K562 (cell line): ENCODE measurements around the gene RTL10. TPM values are rescaled to one million over a fixed set of nuclear protein-coding genes. Genes with fewer than 3 reads are reported as not detected.

Source experiments
- ATAC-seq: fragments of 200-7000 bp; cut with Tn5 transposase; 3 replicates; pipeline ENCODE4 v1.9.1; 2020; ENCODE audit warnings: moderate library complexity
- BruUV-seq: library from RNA; stranded (reverse); fragments of 400-500 nt; replicated peaks from 2 replicates; lab custom pipeline; 2021; lab: Mats Ljungman, UMichigan
- CTCF ChIA-PET: fragments of 300-600 bp; formaldehyde crosslinking; extraction: SDS; loops from one replicate; lab custom pipeline; 2021; ENCODE audit warnings: low intra/inter-chr PET ratio; lab: Yijun Ruan, JAX
- POLR2A ChIA-PET: fragments of 300-600, 350-650 bp; sonication (Branson Sonifier 250); formaldehyde crosslinking; extraction: SDS; loops from one replicate; lab custom pipeline; 2021; ENCODE audit warnings: antibody characterized with exemption, inconsistent platforms; lab: Yijun Ruan, JAX
- DNase-seq, 4 experiments: peaks; one replicate each; pipeline versions ENCODE4 v3.0.0 to v3.0.0-alpha.2; 2011 to 2018; ENCODE audit warnings: low spot score in 3 of 4, mixed read lengths in 3 of 4; ENCODE audit errors: extremely low read depth in 1 of 4
- FAIRE-seq: peaks from 2 replicates; lab custom pipeline; 2011; peaks lifted over from hg19 to GRCh38; lab: Jason Lieb, UNC
- H2AFZ ChIP-seq: 2 replicates; pipeline ENCODE4 v1.6.0; 2011; ENCODE audit warnings: low read depth, low read length, control low read depth, inconsistent platforms
- H3K27ac ChIP-seq: fragments of 200-600 bp; 3 replicates; pipeline ENCODE4 v1.8.0; 2011; ENCODE audit warnings: low read depth, mild to moderate bottlenecking, control low read depth, inconsistent platforms, low read length, moderate library complexity, mixed read lengths; ENCODE audit errors: extremely low read depth
- H3K27me3 ChIP-seq, 2 experiments: fragments of 300-600 bp in 1 of 2; 2 replicates in 1 of 2; 3 replicates in 1 of 2; pipeline versions ENCODE4 v1.6.0 to v1.8.0; 2011; ENCODE audit warnings: inconsistent platforms in 2 of 2, low read length in 2 of 2, mild to moderate bottlenecking in 1 of 2, mixed read lengths in 1 of 2, moderate library complexity in 1 of 2; ENCODE audit not compliant: control insufficient read depth in 2 of 2, insufficient read depth in 2 of 2
- H3K36me3 ChIP-seq: fragments of 300-600 bp; 3 replicates; pipeline ENCODE4 v1.8.0; 2011; ENCODE audit warnings: mild to moderate bottlenecking, low read length, inconsistent platforms; ENCODE audit not compliant: control insufficient read depth, insufficient read depth
- H3K4me1 ChIP-seq, 2 experiments: fragments of 200-600 bp in 1 of 2; replicated peaks in 1 of 2; 2 replicates in 1 of 2; 3 replicates in 1 of 2; pipeline versions ENCODE4 v1.5.1 to v1.8.0; 2011; ENCODE audit warnings: inconsistent platforms in 2 of 2, low read length in 2 of 2, mild to moderate bottlenecking in 1 of 2, mixed read lengths in 1 of 2, moderate library complexity in 1 of 2; ENCODE audit not compliant: control insufficient read depth in 2 of 2, insufficient read depth in 2 of 2
- H3K4me2 ChIP-seq: 2 replicates; pipeline ENCODE4 v1.6.1; 2011; ENCODE audit warnings: low read length, control low read depth, inconsistent platforms, mixed read lengths; ENCODE audit not compliant: insufficient read depth
- H3K4me3 ChIP-seq: fragments of 200-600 bp; sonication (generic), shearing (Covaris generic); 2 replicates; pipeline ENCODE4 v1.5.1; 2016; ENCODE audit warnings: control low read depth, inconsistent platforms
- H3K79me2 ChIP-seq: fragments of 200-600 bp; 3 replicates; pipeline ENCODE4 v1.8.0; 2011; ENCODE audit warnings: low read length, inconsistent platforms; ENCODE audit not compliant: control insufficient read depth, insufficient read depth
- H3K9ac ChIP-seq, 2 experiments: 2 replicates each; pipeline versions ENCODE4 v1.6.0 to v1.6.1; 2011; ENCODE audit warnings: low read depth in 2 of 2, low read length in 2 of 2, control low read depth in 1 of 2, inconsistent platforms in 1 of 2, mild to moderate bottlenecking in 1 of 2, mixed read lengths in 1 of 2; ENCODE audit not compliant: insufficient read depth in 1 of 2
- H3K9me1 ChIP-seq: one replicate; pipeline ENCODE4 v1.6.0; 2011; ENCODE audit warnings: inconsistent platforms, mild to moderate bottlenecking, low read length, moderate library complexity; ENCODE audit not compliant: control insufficient read depth, insufficient read depth
- H3K9me3 ChIP-seq: replicated peaks from 2 replicates; pipeline ENCODE4 v1.5.1; 2011; ENCODE audit warnings: low read depth, low read length, inconsistent platforms; ENCODE audit not compliant: control insufficient read depth, insufficient read depth
- H4K20me1 ChIP-seq: replicated peaks from 2 replicates; pipeline ENCODE4 v1.6.1; 2011; ENCODE audit warnings: low read length, inconsistent platforms, mixed read lengths; ENCODE audit not compliant: control insufficient read depth, insufficient read depth
- ATF4 ChIP-seq: fragments of 450-650 bp; formaldehyde crosslinking; IDR thresholded peaks from 2 replicates; pipeline ENCODE4 v1.4.0; 2022; ENCODE audit warnings: mild to moderate bottlenecking, moderate library complexity
- CREB1 ChIP-seq, 2 experiments: sonication (generic) in 1 of 2; formaldehyde crosslinking in 1 of 2; IDR thresholded peaks; 2 replicates each; pipeline versions ENCODE4 v1.6.1 to v1.8.0; 2012 to 2022; ENCODE audit warnings: inconsistent platforms in 1 of 2, mild to moderate bottlenecking in 1 of 2, missing genetic modification reagents in 1 of 2, moderate library complexity in 1 of 2
- HDGF ChIP-seq: fragments of 450-650 bp; IDR thresholded peaks from 2 replicates; pipeline ENCODE4 v1.6.1; 2016
- HNRNPLL ChIP-seq: fragments of 200-400 bp; formaldehyde crosslinking; IDR thresholded peaks from 2 replicates; pipeline ENCODE4 v1.6.1; 2017; ENCODE audit warnings: low read length, low read depth, mild to moderate bottlenecking; ENCODE audit not compliant: poor library complexity, severe bottlenecking
- KAT7 ChIP-seq: sonication (generic); formaldehyde crosslinking; IDR thresholded peaks from 2 replicates; pipeline ENCODE4 v1.8.0; 2022; ENCODE audit warnings: missing genetic modification reagents, mild to moderate bottlenecking, borderline replicate concordance
- MAFK ChIP-seq: IDR thresholded peaks from 2 replicates; pipeline ENCODE4 v1.6.1; 2011; ENCODE audit warnings: low read length, improper control_type of control experiment
- NR2F6 ChIP-seq: fragments of 450-650 bp; formaldehyde crosslinking; IDR thresholded peaks from 2 replicates; pipeline ENCODE4 v1.4.0; 2020; ENCODE audit warnings: mild to moderate bottlenecking
- PTTG1 ChIP-seq: fragments of 450-650 bp; IDR thresholded peaks from 2 replicates; pipeline ENCODE4 v1.6.1; 2016; ENCODE audit warnings: low read depth, mild to moderate bottlenecking, missing genetic modification characterization, missing compliant biosample characterization
- SRF ChIP-seq, 2 experiments: fragments of 250-450, 450-650 bp in 1 of 2; sonication (Bioruptor Pico) in 1 of 2; sonication (generic) in 1 of 2; formaldehyde crosslinking; IDR thresholded peaks; 2 replicates each; pipeline versions ENCODE4 v1.5.0 to v1.5.1; 2020 to 2022; ENCODE audit warnings: mild to moderate bottlenecking in 1 of 2, missing genetic modification reagents in 1 of 2
- XRCC4 ChIP-seq: IDR thresholded peaks from one replicate; pipeline ENCODE4 v1.6.1; 2011; ENCODE audit not compliant: insufficient read depth, insufficient read length; ENCODE audit errors: extremely low read depth
- ZKSCAN1 ChIP-seq: fragments of 150-350 bp; IDR thresholded peaks from 2 replicates; pipeline ENCODE4 v1.6.1; 2016; ENCODE audit warnings: low read depth, low read length
- ZNF23 ChIP-seq: fragments of 250-450 bp; sonication (Bioruptor Pico); IDR thresholded peaks from 2 replicates; pipeline ENCODE4 v1.4.0; 2020; ENCODE audit warnings: mild to moderate bottlenecking
- ZNF263 ChIP-seq: sonication (generic); formaldehyde crosslinking; IDR thresholded peaks from 2 replicates; pipeline ENCODE4 v1.8.0; 2022; ENCODE audit warnings: mild to moderate bottlenecking, missing genetic modification reagents, borderline replicate concordance
- ZNF3 ChIP-seq: fragments of 250-450 bp; sonication (Bioruptor Pico); IDR thresholded peaks from 2 replicates; pipeline ENCODE4 v1.5.0; 2021; ENCODE audit warnings: mild to moderate bottlenecking, moderate library complexity
- ZNF444 ChIP-seq: fragments of 250-450 bp; sonication (Bioruptor Pico); IDR thresholded peaks from 2 replicates; pipeline ENCODE4 v1.4.0; 2020; ENCODE audit warnings: mild to moderate bottlenecking, moderate library complexity
- ZNF445 ChIP-seq: fragments of 250-450 bp; sonication (Bioruptor Pico); IDR thresholded peaks from 2 replicates; pipeline ENCODE4 v1.4.0; 2020; ENCODE audit warnings: low read depth, mild to moderate bottlenecking, moderate library complexity
- ZNF561 ChIP-seq: fragments of 450-650 bp; formaldehyde crosslinking; conservative IDR thresholded peaks from 2 replicates; pipeline ENCODE4 v1.4.0; 2020; ENCODE audit warnings: mild to moderate bottlenecking, moderate library complexity
- ZNF668 ChIP-seq: fragments of 250-450 bp; sonication (Bioruptor Pico); IDR thresholded peaks from 2 replicates; pipeline ENCODE4 v1.8.0; 2022; ENCODE audit warnings: mild to moderate bottlenecking, inconsistent platforms
- ZNF764 ChIP-seq: fragments of 250-450 bp; sonication (Bioruptor Pico); IDR thresholded peaks from 2 replicates; pipeline ENCODE4 v1.4.0; 2020; ENCODE audit warnings: low read depth, mild to moderate bottlenecking, moderate library complexity
- ZSCAN32 ChIP-seq: fragments of 450-650 bp; formaldehyde crosslinking; IDR thresholded peaks from 2 replicates; pipeline ENCODE4 v1.4.0; 2020; ENCODE audit warnings: mild to moderate bottlenecking, moderate library complexity
- WGBS: fragments of 100-300 bp; shearing (Covaris generic); methylation state at CpG from one replicate; pipeline ENCODE4 v1.1.6; 2016; ENCODE audit warnings: low coverage, mixed read lengths; ENCODE audit not compliant: insufficient coverage; ENCODE audit errors: missing lambda C conversion rate; 5-methylcytosine and 5-hydroxymethylcytosine counted together
- in situ Hi-C: fragments of 300-500 bp; cut with MboI; formaldehyde crosslinking; loops from 4 replicates; pipeline ENCODE4 v1.15.0; 2018; ENCODE audit warnings: inconsistent platforms, mixed read lengths
- intact Hi-C: fragments of 100-400 bp; cut with micrococcal nuclease; formaldehyde crosslinking; loops from 2 replicates; pipeline ENCODE4 v1.14.2; 2022
- polyA plus RNA-seq, 8 experiments: library from polyadenylated mRNA; depleted of rRNA in 4 of 8; stranded (reverse) in 5 of 8; unstranded in 3 of 8; fragments of >200 nt; fragmentation: Nextera tagmentation in 2 of 8; fragmentation: Illumina TruSeq in 1 of 8; extraction: Ambion mirVana in 2 of 8; extraction: Trizol in 1 of 8; gene quantifications; 2 replicates each; pipeline versions ENCODE4 v1.2.1 to v1.2.3, GENCODE V29; 2011 to 2014; ENCODE audit warnings: inconsistent platforms in 1 of 8, missing spikeins in 1 of 8
- total RNA-seq, 7 experiments: library from RNA; depleted of rRNA in 6 of 7; stranded (reverse); fragments of >200 nt in 6 of 7; fragmentation: Illumina TruSeq in 2 of 7; extraction: Trizol in 2 of 7; gene quantifications; 2 replicates each; pipeline versions ENCODE4 v1.2.1 to v1.2.3, GENCODE V29; 2011 to 2021; ENCODE audit warnings: low replicate concordance in 1 of 7
- TF ChIP-seq, protein P1 (sequence below): fragments of 250-450 bp; sonication (Bioruptor Pico); IDR thresholded peaks from 2 replicates; pipeline ENCODE4 v1.8.0; 2021; ENCODE audit warnings: moderate library complexity, mild to moderate bottlenecking, inconsistent platforms

The RTL10 gene
- total and polyA plus RNA-seq, 9 of the 15 experiments (the other 6 are each of a cell fraction or from before 2014, with no cell fraction given): 19.8 to 75.5 (median 32.5) TPM

GRCh38 chr22:19814428-19814827, 40.2 kb downstream of the RTL10 start:
- CTCF ChIA-PET: no interaction called here
- Histone ChIP-seq H3K79me2 (no peaks in the 10 kb centered on the region), H3K4me1 (peaks cover 22 to 70% of the 10 kb centered on the region in 2 experiments), H3K9ac (peak overlapping the region in 1 of 2 experiments; percentile 54; a peak in 1 of 4 replicates), H3K4me2 (no peak overlapping the region), H3K9me1 (no peaks in the 10 kb centered on the region), H3K4me3 (no peak overlapping the region), H3K9me3 (no peaks in the 10 kb centered on the region), H3K27ac (no peak overlapping the region; the same call in 2 of the 3 replicates), H3K36me3 (no peaks in the 10 kb centered on the region), H2AFZ (no peak overlapping the region), H3K27me3 (no peaks in the 10 kb centered on the region), H4K20me1 (no peaks in the 10 kb centered on the region)
- POLR2A ChIA-PET: interaction anchor here (0.6 to 2.0 kb wide), 16 partner anchors 9 to 382 kb away, joined by 3 to 12 read pairs (median 4); partner anchors contain the start of genes GNB1L, MRPL40 and RTL10
- intact Hi-C loops (no loop called here), in situ Hi-C loops (no loop called here)
- BruUV-seq: no TSS peak
- ATAC-seq: no peak
- 74% methylated on average over 5 of the region's 5 CpGs for WGBS
- no peak for DNase-seq
- no peak for FAIRE-seq
- no peak for TF ChIP-seq SRF (CRISPR knock-in tag; IDR thresholded peaks at IDR 0.05)
- peak; percentile 19; the same call in 1 of the 2 replicates for TF ChIP-seq ZNF764 (CRISPR knock-in tag)
- TF ChIP-seq ZNF444 (CRISPR knock-in tag): 0 out of 2 replicates have a peak, but pooled peaks have one; percentile 42
- TF ChIP-seq HDGF: no peak
- 0 out of 2 replicates have a peak, but pooled peaks have one; percentile 33 for TF ChIP-seq ATF4
- 0 out of 2 replicates have a peak, but pooled peaks have one; percentile 5 for TF ChIP-seq ZNF23 (CRISPR knock-in tag)
- TF ChIP-seq ZNF561 (CRISPR knock-in tag): no peak; the same call in 1 of the 2 replicates
- TF ChIP-seq ZNF3 (CRISPR knock-in tag): no peak
- TF ChIP-seq MAFK: 0 out of 2 replicates have a peak, but pooled peaks have one; percentile 2
- peak; percentile 43; the same call in 1 of the 2 replicates for TF ChIP-seq ZNF668
- TF ChIP-seq HNRNPLL: peak; percentile 3
- no peak for TF ChIP-seq XRCC4
- TF ChIP-seq NR2F6 (CRISPR knock-in tag): 0 out of 2 replicates have a peak, but pooled peaks have one; percentile 62
- no peak for TF ChIP-seq CREB1 (IDR thresholded peaks at IDR 0.05)
- TF ChIP-seq CREB1 (CRISPR knock-in tag; IDR thresholded peaks at IDR 0.05): no peak
- TF ChIP-seq, protein P1, sequence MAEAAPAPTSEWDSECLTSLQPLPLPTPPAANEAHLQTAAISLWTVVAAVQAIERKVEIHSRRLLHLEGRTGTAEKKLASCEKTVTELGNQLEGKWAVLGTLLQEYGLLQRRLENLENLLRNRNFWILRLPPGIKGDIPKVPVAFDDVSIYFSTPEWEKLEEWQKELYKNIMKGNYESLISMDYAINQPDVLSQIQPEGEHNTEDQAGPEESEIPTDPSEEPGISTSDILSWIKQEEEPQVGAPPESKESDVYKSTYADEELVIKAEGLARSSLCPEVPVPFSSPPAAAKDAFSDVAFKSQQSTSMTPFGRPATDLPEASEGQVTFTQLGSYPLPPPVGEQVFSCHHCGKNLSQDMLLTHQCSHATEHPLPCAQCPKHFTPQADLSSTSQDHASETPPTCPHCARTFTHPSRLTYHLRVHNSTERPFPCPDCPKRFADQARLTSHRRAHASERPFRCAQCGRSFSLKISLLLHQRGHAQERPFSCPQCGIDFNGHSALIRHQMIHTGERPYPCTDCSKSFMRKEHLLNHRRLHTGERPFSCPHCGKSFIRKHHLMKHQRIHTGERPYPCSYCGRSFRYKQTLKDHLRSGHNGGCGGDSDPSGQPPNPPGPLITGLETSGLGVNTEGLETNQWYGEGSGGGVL: no peak; the same call in 1 of the 2 replicates
- TF ChIP-seq ZSCAN32 (CRISPR knock-in tag): 0 out of 2 replicates have a peak, but pooled peaks have one; percentile 22
- TF ChIP-seq KAT7 (CRISPR knock-in tag): no peak
- TF ChIP-seq PTTG1 (tag): no peak
- TF ChIP-seq ZNF263 (CRISPR knock-in tag): no peak
- TF ChIP-seq ZNF445 (CRISPR knock-in tag): peak; percentile 72; the same call in 1 of the 2 replicates
- no peak for TF ChIP-seq ZKSCAN1
